H9 (cell line): ENCODE results near the gene PTBP3. TPM values are rescaled to one million over a fixed set of nuclear protein-coding genes. Genes with fewer than 3 reads are reported as not detected.

Experiments
- DNase-seq: peaks from one replicate; pipeline ENCODE4 v3.0.0-alpha.2; 2017
- H2AFZ ChIP-seq: one replicate; pipeline ENCODE4 v1.6.1; 2013; ENCODE audit warnings: mild to moderate bottlenecking, low read length, control low read depth, moderate library complexity
- H2AK5ac ChIP-seq: 2 replicates; pipeline ENCODE4 v1.6.1; 2013; ENCODE audit warnings: low read length, control low read depth, mixed read lengths; ENCODE audit not compliant: insufficient read length
- H2BK120ac ChIP-seq: one replicate; pipeline ENCODE4 v1.6.1; 2013; ENCODE audit warnings: low read depth, mild to moderate bottlenecking, low read length, control low read depth, inconsistent platforms; ENCODE audit not compliant: poor library complexity, severe bottlenecking
- H2BK12ac ChIP-seq: 2 replicates; pipeline ENCODE4 v1.6.1; 2013; ENCODE audit warnings: low read length, control low read depth, mixed read lengths, low read depth; ENCODE audit not compliant: insufficient read length
- H2BK15ac ChIP-seq: 2 replicates; pipeline ENCODE4 v1.6.1; 2013; ENCODE audit warnings: low read depth, low read length, control low read depth
- H2BK20ac ChIP-seq: one replicate; pipeline ENCODE4 v1.6.1; 2013; ENCODE audit warnings: low read depth, mild to moderate bottlenecking, low read length, control low read depth, inconsistent platforms; ENCODE audit not compliant: poor library complexity, severe bottlenecking
- H2BK5ac ChIP-seq: 2 replicates; pipeline ENCODE4 v1.6.1; 2013; ENCODE audit warnings: low read length, control low read depth, mixed read lengths; ENCODE audit not compliant: insufficient read length
- H3K14ac ChIP-seq: 2 replicates; pipeline ENCODE4 v1.6.1; 2013; ENCODE audit warnings: low read length, control low read depth; ENCODE audit not compliant: insufficient read depth
- H3K18ac ChIP-seq: 2 replicates; pipeline ENCODE4 v1.6.1; 2013; ENCODE audit warnings: low read depth, mild to moderate bottlenecking, mixed read lengths, low read length, control low read depth; ENCODE audit not compliant: insufficient read length
- H3K23ac ChIP-seq: 2 replicates; pipeline ENCODE4 v1.6.1; 2013; ENCODE audit warnings: low read length, control low read depth, mixed read lengths, low read depth; ENCODE audit not compliant: insufficient read length
- H3K23me2 ChIP-seq: 2 replicates; pipeline ENCODE4 v1.6.1; 2013; ENCODE audit warnings: low read depth, mild to moderate bottlenecking, mixed read lengths, low read length, control low read depth; ENCODE audit not compliant: insufficient read length, poor library complexity, severe bottlenecking
- H3K27ac ChIP-seq: 2 replicates; pipeline ENCODE4 v1.5.1; 2013; ENCODE audit warnings: low read length, control low read depth, mixed read lengths, low read depth; ENCODE audit not compliant: insufficient read length
- H3K27me3 ChIP-seq: 2 replicates; pipeline ENCODE4 v1.6.1; 2013; ENCODE audit warnings: low read length, control low read depth, inconsistent platforms; ENCODE audit not compliant: insufficient read depth
- H3K4ac ChIP-seq: 2 replicates; pipeline ENCODE4 v1.6.1; 2013; ENCODE audit warnings: low read depth, mild to moderate bottlenecking, control low read depth, inconsistent platforms, low read length, moderate library complexity
- H3K4me1 ChIP-seq: 2 replicates; pipeline ENCODE4 v1.6.1; 2013; ENCODE audit warnings: low read length, control low read depth, inconsistent platforms; ENCODE audit not compliant: insufficient read depth
- H3K4me2 ChIP-seq: 2 replicates; pipeline ENCODE4 v1.6.1; 2013; ENCODE audit warnings: low read length, control low read depth, mixed read lengths; ENCODE audit not compliant: insufficient read length, insufficient read depth
- H3K56ac ChIP-seq: 2 replicates; pipeline ENCODE4 v1.6.1; 2013; ENCODE audit warnings: low read depth, mild to moderate bottlenecking, mixed read lengths, low read length, control low read depth; ENCODE audit not compliant: insufficient read length
- H3K79me1 ChIP-seq: 2 replicates; pipeline ENCODE4 v1.6.1; 2013; ENCODE audit warnings: low read depth, mild to moderate bottlenecking, moderate library complexity, low read length, control low read depth, inconsistent platforms; ENCODE audit not compliant: insufficient read depth, poor library complexity, severe bottlenecking
- H3K79me2 ChIP-seq: 2 replicates; pipeline ENCODE4 v1.6.1; 2013; ENCODE audit warnings: low read length, control low read depth, inconsistent platforms; ENCODE audit not compliant: insufficient read depth
- H3K9ac ChIP-seq: 2 replicates; pipeline ENCODE4 v1.6.1; 2013; ENCODE audit warnings: low read length, control low read depth, mixed read lengths; ENCODE audit not compliant: insufficient read length; ENCODE audit errors: extremely low read depth
- H3K9me3 ChIP-seq: one replicate; pipeline ENCODE4 v1.6.1; 2013; ENCODE audit warnings: low read depth, low read length, inconsistent platforms; ENCODE audit not compliant: control insufficient read depth
- H3T11ph ChIP-seq: one replicate; pipeline ENCODE4 v1.6.1; 2013; ENCODE audit warnings: mild to moderate bottlenecking, low read length, control low read depth, inconsistent platforms
- H4K20me1 ChIP-seq: one replicate; pipeline ENCODE4 v1.6.1; 2013; ENCODE audit not compliant: control insufficient read depth, insufficient read length, insufficient read depth
- H4K5ac ChIP-seq: 2 replicates; pipeline ENCODE4 v1.6.1; 2013; ENCODE audit warnings: low read depth, mild to moderate bottlenecking, mixed read lengths, low read length, control low read depth; ENCODE audit not compliant: insufficient read length
- H4K8ac ChIP-seq: replicated peaks from 2 replicates; pipeline ENCODE4 v1.6.1; 2013; ENCODE audit warnings: low read length, control low read depth, mixed read lengths, low read depth; ENCODE audit not compliant: insufficient read length
- H4K91ac ChIP-seq: 2 replicates; pipeline ENCODE4 v1.6.1; 2013; ENCODE audit warnings: low read depth, mild to moderate bottlenecking, moderate library complexity, mixed read lengths, low read length, control low read depth; ENCODE audit not compliant: insufficient read length
- H3K27ac Mint-ChIP-seq, 3 experiments: 2 replicates in 2 of 3; 3 replicates in 1 of 3; pipeline ENCODE4 v1.8.0; 2020 to 2021; ENCODE audit warnings: mixed read lengths in 3 of 3, mild to moderate bottlenecking in 1 of 3, moderate library complexity in 1 of 3
- H3K27me3 Mint-ChIP-seq: 2 replicates; pipeline ENCODE4 v1.8.0; 2021; ENCODE audit warnings: low read depth, mild to moderate bottlenecking, moderate library complexity, mixed read lengths
- H3K36me3 Mint-ChIP-seq, 3 experiments: 2 replicates in 2 of 3; 3 replicates in 1 of 3; pipeline ENCODE4 v1.8.0; 2020 to 2021; ENCODE audit warnings: low read depth in 3 of 3, mixed read lengths in 3 of 3; ENCODE audit not compliant: insufficient read depth in 1 of 3
- H3K4me1 Mint-ChIP-seq, 2 experiments: 2 replicates each; pipeline ENCODE4 v1.8.0; 2020; ENCODE audit warnings: mixed read lengths in 2 of 2
- H3K4me3 Mint-ChIP-seq, 2 experiments: 2 replicates in 1 of 2; 3 replicates in 1 of 2; pipeline ENCODE4 v1.8.0; 2020 to 2021; ENCODE audit warnings: mild to moderate bottlenecking in 2 of 2, mixed read lengths in 2 of 2, moderate library complexity in 1 of 2
- H3K9me3 Mint-ChIP-seq, 2 experiments: 2 replicates in 1 of 2; 3 replicates in 1 of 2; pipeline ENCODE4 v1.8.0; 2020; ENCODE audit warnings: mild to moderate bottlenecking in 2 of 2, mixed read lengths in 2 of 2, moderate library complexity in 1 of 2
- CTCF ChIP-seq: fragments of 200-600 bp; sonication (generic); conservative IDR thresholded peaks from 3 replicates; pipeline ENCODE4 v1.8.0; 2021; ENCODE audit warnings: antibody characterized with exemption, mild to moderate bottlenecking
- WGBS: extraction: QIAGEN DNeasy Blood & Tissue Kit; methylation state at CpG from one replicate; pipeline ENCODE4 v1.1.7; 2013; ENCODE audit warnings: missing lambda C conversion rate, low lambda C conversion rate, mixed read lengths; ENCODE audit not compliant: insufficient read length; ENCODE audit errors: extremely low coverage; 5-methylcytosine and 5-hydroxymethylcytosine counted together
- total RNA-seq: library from RNA; stranded (reverse); gene quantifications from 2 replicates; pipeline ENCODE4 v1.2.1, GENCODE V29; 2021

The PTBP3 gene
- total RNA-seq, 1 experiment from 2014 or later: 89.5 TPM

GRCh38 chr9:112352209-112352608, 18.8 kb upstream of the PTBP3 start:
- peak overlapping the region in 1 of 3 experiments; percentile 20; a peak in 1 of 7 replicates for H3K27ac Mint-ChIP-seq
- Histone ChIP-seq H4K91ac (no peak overlapping the region), H3K9ac (no peak overlapping the region), H4K8ac (no peak overlapping the region), H3K4ac (no peak overlapping the region), H2BK12ac (no peak overlapping the region), H3T11ph (no peak overlapping the region), H2AFZ (no peak overlapping the region), H3K4me2 (no peak overlapping the region), H3K23ac (no peak overlapping the region), H3K23me2 (no peaks in the 10 kb centered on the region), H3K79me2 (no peaks in the 10 kb centered on the region), H2AK5ac (no peak overlapping the region), H3K18ac (no peak overlapping the region), H2BK15ac (no peak overlapping the region), H3K9me3 (no peaks in the 10 kb centered on the region), H3K56ac (no peak overlapping the region), H2BK120ac (no peak overlapping the region), H2BK5ac (no peak overlapping the region), H4K5ac (no peak overlapping the region), H2BK20ac (no peak overlapping the region), H4K20me1 (no peaks in the 10 kb centered on the region), H3K79me1 (no peaks in the 10 kb centered on the region), H3K4me1 (no peaks in the 10 kb centered on the region; the same call in 1 of the 2 replicates), H3K27me3 (no peaks in the 10 kb centered on the region), H3K14ac (no peak overlapping the region), H3K27ac (no peak overlapping the region)
- H3K4me3 Mint-ChIP-seq: no peak overlapping the region
- no CpG with 5 or more reads among the region's 3 CpGs for WGBS
- H3K27me3 Mint-ChIP-seq: no peaks in the 10 kb centered on the region
- H3K36me3 Mint-ChIP-seq: no peaks in the 10 kb centered on the region
- H3K9me3 Mint-ChIP-seq: no peaks in the 10 kb centered on the region; a peak in 2 of 5 replicates
- TF ChIP-seq CTCF: no peak
- DNase-seq: no peak
- H3K4me1 Mint-ChIP-seq: peaks cover 22 to 26% of the 10 kb centered on the region in 2 experiments
